DOHH2 (cell line): ENCODE results near the gene TDRD7.

Experiments used
- H3F3A ChIP-seq: fragments of 200-600 bp; sonication (generic), shearing (Covaris generic); 2 replicates; pipeline ENCODE4 v1.6.0; 2016; ENCODE audit warnings: antibody characterized with exemption, mild to moderate bottlenecking; ENCODE audit not compliant: control insufficient read depth, insufficient read depth
- H3K27ac ChIP-seq: fragments of 200-600 bp; sonication (generic); 2 replicates; pipeline ENCODE4 v1.5.1; 2014; ENCODE audit warnings: low read depth, mild to moderate bottlenecking, low read length, moderate library complexity
- H3K27me3 ChIP-seq: fragments of 200-600 bp; sonication (generic); 2 replicates; pipeline ENCODE4 v1.6.1; 2014; ENCODE audit warnings: mild to moderate bottlenecking, low read length, mixed read lengths; ENCODE audit not compliant: control insufficient read depth
- H3K36me3 ChIP-seq: fragments of 200-600 bp; sonication (generic); 2 replicates; pipeline ENCODE4 v1.6.1; 2014; ENCODE audit warnings: mild to moderate bottlenecking, low read length, moderate library complexity, mixed read lengths; ENCODE audit not compliant: control insufficient read depth
- H3K4me1 ChIP-seq: fragments of 200-600 bp; sonication (generic); 2 replicates; pipeline ENCODE4 v1.6.1; 2014; ENCODE audit warnings: mild to moderate bottlenecking, low read length, mixed read lengths; ENCODE audit not compliant: control insufficient read depth
- H3K4me2 ChIP-seq: fragments of 200-600 bp; sonication (generic); 2 replicates; pipeline ENCODE4 v1.6.0; 2014; ENCODE audit warnings: mild to moderate bottlenecking, low read length, moderate library complexity
- H3K4me3 ChIP-seq: fragments of 200-600 bp; sonication (generic); 2 replicates; pipeline ENCODE4 v1.5.1; 2014; ENCODE audit warnings: mild to moderate bottlenecking, low read length, mixed read lengths
- H3K79me2 ChIP-seq: fragments of 200-600 bp; sonication (generic); 2 replicates; pipeline ENCODE4 v1.6.1; 2014; ENCODE audit warnings: mild to moderate bottlenecking, low read length, mixed read lengths; ENCODE audit not compliant: control insufficient read depth
- H3K9me2 ChIP-seq: fragments of 200-600 bp; sonication (generic); replicated peaks from 2 replicates; pipeline ENCODE4 v1.6.1; 2014; ENCODE audit warnings: mild to moderate bottlenecking, low read length, mixed read lengths; ENCODE audit not compliant: control insufficient read depth
- H3K9me3 ChIP-seq: fragments of 200-600 bp; sonication (generic); 2 replicates; pipeline ENCODE4 v1.6.1; 2014; ENCODE audit warnings: antibody characterized with exemption, low read length, mixed read lengths; ENCODE audit not compliant: control insufficient read depth, insufficient read depth
- H4K20me1 ChIP-seq: fragments of 200-600 bp; sonication (generic); 2 replicates; pipeline ENCODE4 v1.6.0; 2014; ENCODE audit warnings: low read depth, mild to moderate bottlenecking, antibody characterized with exemption, low read length, moderate library complexity; ENCODE audit not compliant: control insufficient read depth, insufficient read depth
- EZH2phosphoT487 ChIP-seq: fragments of 200-600 bp; sonication (generic); IDR thresholded peaks from 2 replicates; pipeline ENCODE4 v1.6.1; 2017; ENCODE audit warnings: borderline replicate concordance, mild to moderate bottlenecking, antibody characterized with exemption, low read length, moderate library complexity, mixed read lengths
- TF ChIP-seq, protein P1 (sequence below): fragments of 200-600 bp; sonication (generic); IDR thresholded peaks from one replicate; pipeline ENCODE4 v1.5.1; 2014; ENCODE audit warnings: antibody characterized with exemption, mild to moderate bottlenecking, low read depth, low read length; ENCODE audit not compliant: poor library complexity, severe bottlenecking

Gene TDRD7

DNA sequence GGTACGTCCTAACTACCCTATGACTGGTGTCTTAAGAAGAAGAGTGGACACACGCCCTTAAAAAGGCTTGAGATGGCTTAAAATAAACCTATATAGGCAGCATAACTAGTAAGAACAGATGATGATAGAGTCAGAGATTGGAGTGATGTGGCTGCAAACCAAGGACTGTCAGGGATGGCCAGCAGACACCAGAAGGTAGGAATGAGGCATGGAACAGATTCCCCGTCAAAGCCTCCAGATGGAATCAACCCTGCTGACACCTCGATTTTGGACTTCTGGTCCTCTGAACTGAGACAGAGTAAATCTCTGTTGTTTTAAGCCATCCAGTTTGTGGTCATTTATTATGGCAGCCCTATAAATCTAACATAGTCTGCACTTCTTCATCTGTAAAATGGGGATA is 97.0 kb downstream of the TDRD7 start:
- H4K20me1 ChIP-seq = no peaks in the 10 kb centered on the region
- TF ChIP-seq, protein P1, sequence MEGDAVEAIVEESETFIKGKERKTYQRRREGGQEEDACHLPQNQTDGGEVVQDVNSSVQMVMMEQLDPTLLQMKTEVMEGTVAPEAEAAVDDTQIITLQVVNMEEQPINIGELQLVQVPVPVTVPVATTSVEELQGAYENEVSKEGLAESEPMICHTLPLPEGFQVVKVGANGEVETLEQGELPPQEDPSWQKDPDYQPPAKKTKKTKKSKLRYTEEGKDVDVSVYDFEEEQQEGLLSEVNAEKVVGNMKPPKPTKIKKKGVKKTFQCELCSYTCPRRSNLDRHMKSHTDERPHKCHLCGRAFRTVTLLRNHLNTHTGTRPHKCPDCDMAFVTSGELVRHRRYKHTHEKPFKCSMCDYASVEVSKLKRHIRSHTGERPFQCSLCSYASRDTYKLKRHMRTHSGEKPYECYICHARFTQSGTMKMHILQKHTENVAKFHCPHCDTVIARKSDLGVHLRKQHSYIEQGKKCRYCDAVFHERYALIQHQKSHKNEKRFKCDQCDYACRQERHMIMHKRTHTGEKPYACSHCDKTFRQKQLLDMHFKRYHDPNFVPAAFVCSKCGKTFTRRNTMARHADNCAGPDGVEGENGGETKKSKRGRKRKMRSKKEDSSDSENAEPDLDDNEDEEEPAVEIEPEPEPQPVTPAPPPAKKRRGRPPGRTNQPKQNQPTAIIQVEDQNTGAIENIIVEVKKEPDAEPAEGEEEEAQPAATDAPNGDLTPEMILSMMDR = no peak
- no peak for TF ChIP-seq EZH2phosphoT487
- no peak overlapping the region for H3K27ac ChIP-seq
- H3K4me3 ChIP-seq = no peak overlapping the region
- H3K36me3 ChIP-seq = no peaks in the 10 kb centered on the region
- H3K79me2 ChIP-seq = no peaks in the 10 kb centered on the region
- no peaks in the 10 kb centered on the region for H3K9me2 ChIP-seq
- no peaks in the 10 kb centered on the region for H3F3A ChIP-seq
- H3K9me3 ChIP-seq = no peaks in the 10 kb centered on the region
- no peak overlapping the region for H3K4me2 ChIP-seq
- peaks cover 41% of the 10 kb centered on the region for H3K27me3 ChIP-seq
- no peaks in the 10 kb centered on the region for H3K4me1 ChIP-seq

DNA sequence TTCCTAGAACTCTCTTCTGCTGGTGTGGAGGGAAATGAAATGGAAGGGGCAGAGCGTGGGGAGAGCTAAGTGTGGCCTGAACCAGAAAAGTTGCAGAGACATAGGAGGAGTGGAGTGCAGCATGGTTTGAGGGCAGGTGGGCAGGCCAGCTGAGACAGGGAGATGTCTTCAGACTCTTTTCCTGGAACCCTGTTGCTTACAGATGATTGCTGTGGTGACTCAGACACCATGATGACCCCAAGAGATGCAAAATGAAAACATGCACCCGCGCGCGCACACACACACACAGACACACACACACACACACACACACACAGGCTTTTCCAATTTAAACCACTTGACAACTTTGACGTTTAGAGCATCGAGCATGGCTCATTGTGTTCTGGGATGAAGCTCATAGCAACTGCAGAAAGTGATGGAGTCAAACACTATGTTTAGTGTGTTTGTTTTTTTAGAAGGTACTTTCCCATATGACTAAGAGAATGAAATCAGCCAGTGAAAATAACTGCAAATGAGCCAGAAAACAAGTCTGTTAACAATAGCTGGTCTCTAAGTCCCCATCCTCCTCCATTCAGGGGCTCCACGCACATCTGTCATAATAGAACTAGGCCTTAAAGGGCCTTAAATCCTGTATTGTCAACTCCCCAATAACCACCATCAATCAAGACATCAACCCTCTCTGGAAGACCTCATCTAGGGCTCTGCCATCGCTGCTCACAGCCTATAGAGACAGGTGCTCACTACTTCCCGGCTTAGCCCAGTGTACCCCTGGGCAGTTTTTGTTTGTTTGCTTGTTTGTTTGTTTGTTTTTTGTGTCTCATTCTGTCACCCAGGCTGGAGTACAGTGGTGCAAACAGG is 99.1 kb downstream of the TDRD7 start:
- no peaks in the 10 kb centered on the region for H4K20me1 ChIP-seq
- no peak overlapping the region for H3K4me2 ChIP-seq
- no peak for TF ChIP-seq EZH2phosphoT487
- TF ChIP-seq, protein P1 = no peak
- H3K27me3 ChIP-seq = peaks cover 21% of the 10 kb centered on the region
- no peaks in the 10 kb centered on the region for H3K36me3 ChIP-seq
- H3K27ac ChIP-seq = no peak overlapping the region
- no peaks in the 10 kb centered on the region for H3K4me1 ChIP-seq
- H3F3A ChIP-seq = no peaks in the 10 kb centered on the region
- H3K79me2 ChIP-seq = no peaks in the 10 kb centered on the region
- H3K4me3 ChIP-seq = no peak overlapping the region
- no peaks in the 10 kb centered on the region for H3K9me3 ChIP-seq
- H3K9me2 ChIP-seq = no peaks in the 10 kb centered on the region

DNA sequence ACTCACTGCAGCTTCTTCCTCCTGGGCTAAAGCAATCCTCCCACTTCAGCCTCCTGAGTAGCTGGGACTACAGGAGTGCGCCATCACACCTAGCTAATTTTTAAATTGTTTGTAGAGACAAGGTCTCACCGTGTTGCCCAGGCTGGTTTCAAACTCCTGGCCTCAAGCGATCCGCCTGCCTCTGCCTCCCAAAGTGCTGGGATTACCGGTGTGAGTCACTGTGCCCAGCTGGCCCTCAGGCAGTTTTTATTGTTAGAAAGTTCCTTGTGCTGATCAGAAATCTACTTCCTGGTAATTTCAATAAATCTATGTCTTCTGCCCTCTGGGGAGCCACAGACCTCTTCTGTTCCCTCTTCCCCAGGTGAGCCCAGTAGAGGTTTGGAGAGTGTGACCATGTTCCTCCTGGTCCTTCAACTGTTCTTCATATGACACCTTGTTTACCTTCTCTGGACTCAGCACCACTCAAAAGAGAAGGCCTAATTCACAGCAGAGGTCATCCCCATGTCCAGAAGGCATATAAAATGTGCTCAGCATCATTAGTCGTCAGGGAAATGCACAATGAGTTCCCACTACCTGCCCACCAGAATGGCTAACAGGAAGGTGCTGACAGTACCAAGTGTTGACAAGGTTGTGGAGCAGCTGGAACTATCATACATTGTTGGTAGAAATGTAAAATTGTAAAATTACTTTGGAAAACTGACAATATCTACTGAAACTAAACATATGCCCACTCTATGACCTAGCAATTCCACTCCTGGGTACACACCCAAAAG is 99.9 kb downstream of the TDRD7 start:
- Histone ChIP-seq H3K4me2 (no peak overlapping the region), H3K27ac (no peak overlapping the region)

More for the DNA sequence above, 99.9 kb downstream of the TDRD7 start:
- Histone ChIP-seq H3K4me3 (no peak overlapping the region), H4K20me1 (no peaks in the 10 kb centered on the region), H3K9me2 (no peaks in the 10 kb centered on the region), H3K9me3 (no peaks in the 10 kb centered on the region), H3K79me2 (no peaks in the 10 kb centered on the region), H3K27me3 (peaks cover 13% of the 10 kb centered on the region), H3K4me1 (no peaks in the 10 kb centered on the region), H3F3A (no peaks in the 10 kb centered on the region), H3K36me3 (no peaks in the 10 kb centered on the region)
- no peak for TF ChIP-seq EZH2phosphoT487
- TF ChIP-seq, protein P1 = no peak
